GM23338 (cell line): ENCODE data around the gene DTWD1. TPM values are rescaled to one million over a fixed set of nuclear protein-coding genes. Genes with fewer than 3 reads are reported as not detected.

Experiments used
- ATAC-seq: fragments of 200-7000 bp; cut with Tn5 transposase; 3 replicates; pipeline ENCODE4 v1.9.1; 2020
- DNase-seq: peaks from one replicate; pipeline ENCODE4 v3.0.0-alpha.2; 2015; ENCODE audit warnings: low spot score
- H2AFZ ChIP-seq: fragments of 200-600 bp; sonication (generic); 2 replicates; pipeline ENCODE4 v1.8.0; 2016; ENCODE audit warnings: antibody characterized with exemption, mild to moderate bottlenecking, moderate library complexity
- H3F3A ChIP-seq: fragments of 200-600 bp; sonication (generic); replicated peaks from 2 replicates; pipeline ENCODE4 v1.8.0; 2017; ENCODE audit warnings: antibody characterized with exemption, mixed run types, low read depth
- H3K27ac ChIP-seq: fragments of 200-600 bp; sonication (generic); 2 replicates; pipeline ENCODE4 v1.6.1; 2016; ENCODE audit warnings: low read depth
- H3K27me3 ChIP-seq: fragments of 200-600 bp; sonication (generic); 2 replicates; pipeline ENCODE4 v1.8.0; 2016; ENCODE audit warnings: mild to moderate bottlenecking, mixed run types, moderate library complexity; ENCODE audit not compliant: insufficient read depth
- H3K36me3 ChIP-seq: fragments of 200-600 bp; sonication (generic); 2 replicates; pipeline ENCODE4 v1.8.0; 2016; ENCODE audit warnings: mild to moderate bottlenecking; ENCODE audit not compliant: insufficient read depth
- H3K4me1 ChIP-seq: fragments of 200-600 bp; sonication (generic); 2 replicates; pipeline ENCODE4 v1.8.0; 2016; ENCODE audit warnings: mild to moderate bottlenecking, moderate library complexity; ENCODE audit not compliant: insufficient read depth
- H3K4me2 ChIP-seq: fragments of 200-600 bp; sonication (generic); 2 replicates; pipeline ENCODE4 v1.7.1; 2017; ENCODE audit warnings: mixed run types
- H3K4me3 ChIP-seq: fragments of 200-600 bp; sonication (generic); 2 replicates; pipeline ENCODE4 v1.6.1; 2016; ENCODE audit warnings: mixed run types
- H3K79me2 ChIP-seq: fragments of 200-600 bp; sonication (generic); replicated peaks from 2 replicates; pipeline ENCODE4 v1.8.0; 2017; ENCODE audit warnings: mild to moderate bottlenecking; ENCODE audit not compliant: insufficient read depth
- H3K9me2 ChIP-seq: fragments of 200-600 bp; sonication (generic); 2 replicates; pipeline ENCODE4 v1.8.0; 2017; ENCODE audit not compliant: insufficient read depth
- H4K20me1 ChIP-seq: fragments of 200-600 bp; sonication (generic); replicated peaks from 2 replicates; pipeline ENCODE4 v1.8.0; 2017; ENCODE audit warnings: mild to moderate bottlenecking; ENCODE audit not compliant: insufficient read depth
- H3K27ac Mint-ChIP-seq: 2 replicates; pipeline ENCODE4 v1.8.0; 2020; ENCODE audit warnings: inconsistent platforms, mild to moderate bottlenecking, moderate library complexity, mixed read lengths
- H3K27me3 Mint-ChIP-seq: 3 replicates; pipeline ENCODE4 v1.8.0; 2022; ENCODE audit warnings: low read depth, mild to moderate bottlenecking, moderate library complexity, mixed read lengths, inconsistent platforms; ENCODE audit not compliant: insufficient read depth, poor library complexity
- H3K36me3 Mint-ChIP-seq: 3 replicates; pipeline ENCODE4 v1.8.0; 2021; ENCODE audit warnings: low read depth, mild to moderate bottlenecking, inconsistent platforms, moderate library complexity, mixed read lengths
- H3K4me1 Mint-ChIP-seq: 3 replicates; pipeline ENCODE4 v1.8.0; 2020; ENCODE audit warnings: mild to moderate bottlenecking, inconsistent platforms, mixed read lengths
- H3K4me3 Mint-ChIP-seq: 3 replicates; pipeline ENCODE4 v1.8.0; 2021; ENCODE audit warnings: moderate library complexity, mild to moderate bottlenecking, inconsistent platforms, mixed read lengths
- H3K9me3 Mint-ChIP-seq: 3 replicates; pipeline ENCODE4 v1.8.0; 2020; ENCODE audit warnings: moderate library complexity, mild to moderate bottlenecking, inconsistent platforms, mixed read lengths
- JUNB ChIP-seq: IDR thresholded peaks from one replicate; pipeline ENCODE4 v1.6.1; 2016; ENCODE audit warnings: antibody characterized with exemption; ENCODE audit not compliant: unreplicated experiment
- ZNF114 ChIP-seq: fragments of 250-450 bp; sonication (Bioruptor Pico); IDR thresholded peaks from 2 replicates; pipeline ENCODE4 v1.5.0; 2020; ENCODE audit warnings: mild to moderate bottlenecking, moderate library complexity
- ZNF331 ChIP-seq: fragments of 250-450 bp; sonication (Bioruptor Pico); IDR thresholded peaks from 2 replicates; pipeline ENCODE4 v1.5.0; 2020; ENCODE audit warnings: low read depth, mild to moderate bottlenecking, moderate library complexity
- polyA plus RNA-seq: library from polyadenylated mRNA; unstranded; fragments of >200 nt; fragmentation: Nextera tagmentation; extraction: Ambion mirVana; gene quantifications from 2 replicates; pipeline ENCODE4 v1.2.1, GENCODE V29; 2016
- total RNA-seq: library from RNA; depleted of rRNA; stranded (reverse); fragments of >200 nt; shearing (Covaris generic); gene quantifications from 2 replicates; pipeline ENCODE4 v1.2.3, GENCODE V29; 2014
- TF ChIP-seq, protein P1 (sequence below), 2 experiments: fragments of 200-600 bp in 1 of 2; sonication (generic) in 1 of 2; conservative IDR thresholded peaks; 2 replicates each; pipeline versions ENCODE4 v1.5.1 to v1.6.1; 2016 to 2017; ENCODE audit warnings: antibody characterized with exemption in 2 of 2, low read depth in 2 of 2, mild to moderate bottlenecking in 2 of 2, moderate library complexity in 1 of 2
- TF ChIP-seq, protein P2 (sequence below): IDR thresholded peaks from 2 replicates; pipeline ENCODE4 v1.6.1; 2016; ENCODE audit warnings: antibody characterized with exemption
- TF ChIP-seq, protein P3 (sequence below): fragments of 250-450 bp; sonication (Bioruptor Pico); IDR thresholded peaks from 2 replicates; pipeline ENCODE4 v1.5.0; 2020; ENCODE audit warnings: mild to moderate bottlenecking, moderate library complexity
- TF ChIP-seq, protein P4 (sequence below): IDR thresholded peaks from one replicate; pipeline ENCODE4 v1.6.1; 2018; ENCODE audit warnings: antibody characterized with exemption; ENCODE audit not compliant: unreplicated experiment

Gene DTWD1
- total and polyA plus RNA-seq, 2 experiments from 2014 or later = 28.4 to 45.2 TPM

DNA sequence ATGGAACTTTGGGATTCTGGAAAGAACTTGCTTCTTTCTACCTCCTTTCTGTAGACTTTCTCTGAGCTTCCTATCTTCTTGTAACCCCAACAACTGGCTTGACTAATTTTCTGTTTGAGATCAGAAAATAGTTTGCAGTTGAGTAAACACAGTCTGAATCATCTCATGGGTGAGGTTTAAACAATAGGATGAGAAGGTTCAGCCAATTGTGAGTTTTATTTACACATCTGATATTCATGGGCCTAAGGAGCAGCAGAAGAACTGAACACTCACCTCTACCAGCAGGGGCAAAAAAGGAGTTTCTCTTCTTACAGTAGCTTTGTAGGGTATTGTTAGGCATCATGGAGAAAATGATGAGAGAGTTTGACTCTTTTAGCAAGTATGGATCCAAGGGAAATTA, 54.2 kb downstream of the DTWD1 start:
- 0 out of 2 replicates have a peak, but pooled peaks cover 3% of the 10 kb centered on the region for H3K9me2 ChIP-seq
- Mint-ChIP-seq H3K4me1 (peaks cover 12% of the 10 kb centered on the region), H3K36me3 (no peaks in the 10 kb centered on the region), H3K9me3 (no peaks in the 10 kb centered on the region), H3K27me3 (no peaks in the 10 kb centered on the region), H3K27ac (no peak overlapping the region), H3K4me3 (no peak overlapping the region)
- H3K4me1 ChIP-seq = peaks cover 8% of the 10 kb centered on the region; the same call in 1 of the 2 replicates
- H3K79me2 ChIP-seq = no peaks in the 10 kb centered on the region
- H3F3A ChIP-seq = no peaks in the 10 kb centered on the region
- no peaks in the 10 kb centered on the region for H3K36me3 ChIP-seq
- no peak overlapping the region for H2AFZ ChIP-seq
- H3K4me3 ChIP-seq = no peak overlapping the region
- peak; percentile 23 for DNase-seq
- no peak for TF ChIP-seq ZNF114 (CRISPR knock-in tag)
- TF ChIP-seq, protein P1, sequence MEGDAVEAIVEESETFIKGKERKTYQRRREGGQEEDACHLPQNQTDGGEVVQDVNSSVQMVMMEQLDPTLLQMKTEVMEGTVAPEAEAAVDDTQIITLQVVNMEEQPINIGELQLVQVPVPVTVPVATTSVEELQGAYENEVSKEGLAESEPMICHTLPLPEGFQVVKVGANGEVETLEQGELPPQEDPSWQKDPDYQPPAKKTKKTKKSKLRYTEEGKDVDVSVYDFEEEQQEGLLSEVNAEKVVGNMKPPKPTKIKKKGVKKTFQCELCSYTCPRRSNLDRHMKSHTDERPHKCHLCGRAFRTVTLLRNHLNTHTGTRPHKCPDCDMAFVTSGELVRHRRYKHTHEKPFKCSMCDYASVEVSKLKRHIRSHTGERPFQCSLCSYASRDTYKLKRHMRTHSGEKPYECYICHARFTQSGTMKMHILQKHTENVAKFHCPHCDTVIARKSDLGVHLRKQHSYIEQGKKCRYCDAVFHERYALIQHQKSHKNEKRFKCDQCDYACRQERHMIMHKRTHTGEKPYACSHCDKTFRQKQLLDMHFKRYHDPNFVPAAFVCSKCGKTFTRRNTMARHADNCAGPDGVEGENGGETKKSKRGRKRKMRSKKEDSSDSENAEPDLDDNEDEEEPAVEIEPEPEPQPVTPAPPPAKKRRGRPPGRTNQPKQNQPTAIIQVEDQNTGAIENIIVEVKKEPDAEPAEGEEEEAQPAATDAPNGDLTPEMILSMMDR (conservative IDR thresholded peaks at IDR 0.05; ENCODE audit: low read depth in 2 of 2) = peak in 1 of 2 experiments; percentile 29; a peak in 2 of 4 replicates
- peak; percentile 42; the same call in 2 of the 3 replicates for ATAC-seq
- no peaks in the 10 kb centered on the region for H4K20me1 ChIP-seq
- no peak overlapping the region for H3K4me2 ChIP-seq
- no peak overlapping the region for H3K27ac ChIP-seq
- no peaks in the 10 kb centered on the region for H3K27me3 ChIP-seq

DNA sequence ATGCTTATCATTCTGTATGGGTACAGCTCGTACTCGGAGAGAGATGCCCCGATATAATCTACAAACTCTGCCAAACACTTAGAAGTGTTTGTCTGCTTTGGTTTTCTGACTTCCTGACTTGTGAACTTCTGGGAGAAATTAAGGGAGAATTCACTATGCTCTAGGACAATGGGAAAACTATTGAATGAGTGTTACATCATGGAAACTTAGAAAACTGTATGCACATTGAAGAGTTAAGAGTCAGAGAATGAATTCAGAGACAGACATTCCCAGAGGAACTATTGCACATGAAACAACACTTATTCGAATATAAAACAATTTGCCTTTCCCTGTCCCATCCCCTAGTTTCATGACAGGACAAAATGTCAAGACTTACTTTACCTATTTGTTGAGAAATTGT, 57.8 kb downstream of the DTWD1 start:
- Histone ChIP-seq H3K4me1 (peaks cover 8% of the 10 kb centered on the region; the same call in 1 of the 2 replicates), H3K27ac (no peak overlapping the region), H3K4me2 (no peak overlapping the region), H3F3A (no peaks in the 10 kb centered on the region), H3K27me3 (no peaks in the 10 kb centered on the region), H3K36me3 (no peaks in the 10 kb centered on the region), H3K9me2 (0 out of 2 replicates have a peak, but pooled peaks cover 3% of the 10 kb centered on the region), H2AFZ (no peak overlapping the region), H4K20me1 (no peaks in the 10 kb centered on the region; the same call in 1 of the 2 replicates), H3K4me3 (no peak overlapping the region), H3K79me2 (no peaks in the 10 kb centered on the region)
- peaks cover 7% of the 10 kb centered on the region for H3K4me1 Mint-ChIP-seq
- no peak overlapping the region for H3K4me3 Mint-ChIP-seq
- no peaks in the 10 kb centered on the region for H3K36me3 Mint-ChIP-seq
- no peak overlapping the region for H3K27ac Mint-ChIP-seq
- H3K27me3 Mint-ChIP-seq = no peaks in the 10 kb centered on the region
- H3K9me3 Mint-ChIP-seq = no peaks in the 10 kb centered on the region
- DNase-seq = no peak
- ATAC-seq = no peak
- TF ChIP-seq, protein P2, sequence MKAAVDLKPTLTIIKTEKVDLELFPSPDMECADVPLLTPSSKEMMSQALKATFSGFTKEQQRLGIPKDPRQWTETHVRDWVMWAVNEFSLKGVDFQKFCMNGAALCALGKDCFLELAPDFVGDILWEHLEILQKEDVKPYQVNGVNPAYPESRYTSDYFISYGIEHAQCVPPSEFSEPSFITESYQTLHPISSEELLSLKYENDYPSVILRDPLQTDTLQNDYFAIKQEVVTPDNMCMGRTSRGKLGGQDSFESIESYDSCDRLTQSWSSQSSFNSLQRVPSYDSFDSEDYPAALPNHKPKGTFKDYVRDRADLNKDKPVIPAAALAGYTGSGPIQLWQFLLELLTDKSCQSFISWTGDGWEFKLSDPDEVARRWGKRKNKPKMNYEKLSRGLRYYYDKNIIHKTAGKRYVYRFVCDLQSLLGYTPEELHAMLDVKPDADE = no peak
- TF ChIP-seq ZNF114 (CRISPR knock-in tag) (no peak), JUNB (no peak), ZNF331 (CRISPR knock-in tag) (no peak)
- TF ChIP-seq, protein P3, sequence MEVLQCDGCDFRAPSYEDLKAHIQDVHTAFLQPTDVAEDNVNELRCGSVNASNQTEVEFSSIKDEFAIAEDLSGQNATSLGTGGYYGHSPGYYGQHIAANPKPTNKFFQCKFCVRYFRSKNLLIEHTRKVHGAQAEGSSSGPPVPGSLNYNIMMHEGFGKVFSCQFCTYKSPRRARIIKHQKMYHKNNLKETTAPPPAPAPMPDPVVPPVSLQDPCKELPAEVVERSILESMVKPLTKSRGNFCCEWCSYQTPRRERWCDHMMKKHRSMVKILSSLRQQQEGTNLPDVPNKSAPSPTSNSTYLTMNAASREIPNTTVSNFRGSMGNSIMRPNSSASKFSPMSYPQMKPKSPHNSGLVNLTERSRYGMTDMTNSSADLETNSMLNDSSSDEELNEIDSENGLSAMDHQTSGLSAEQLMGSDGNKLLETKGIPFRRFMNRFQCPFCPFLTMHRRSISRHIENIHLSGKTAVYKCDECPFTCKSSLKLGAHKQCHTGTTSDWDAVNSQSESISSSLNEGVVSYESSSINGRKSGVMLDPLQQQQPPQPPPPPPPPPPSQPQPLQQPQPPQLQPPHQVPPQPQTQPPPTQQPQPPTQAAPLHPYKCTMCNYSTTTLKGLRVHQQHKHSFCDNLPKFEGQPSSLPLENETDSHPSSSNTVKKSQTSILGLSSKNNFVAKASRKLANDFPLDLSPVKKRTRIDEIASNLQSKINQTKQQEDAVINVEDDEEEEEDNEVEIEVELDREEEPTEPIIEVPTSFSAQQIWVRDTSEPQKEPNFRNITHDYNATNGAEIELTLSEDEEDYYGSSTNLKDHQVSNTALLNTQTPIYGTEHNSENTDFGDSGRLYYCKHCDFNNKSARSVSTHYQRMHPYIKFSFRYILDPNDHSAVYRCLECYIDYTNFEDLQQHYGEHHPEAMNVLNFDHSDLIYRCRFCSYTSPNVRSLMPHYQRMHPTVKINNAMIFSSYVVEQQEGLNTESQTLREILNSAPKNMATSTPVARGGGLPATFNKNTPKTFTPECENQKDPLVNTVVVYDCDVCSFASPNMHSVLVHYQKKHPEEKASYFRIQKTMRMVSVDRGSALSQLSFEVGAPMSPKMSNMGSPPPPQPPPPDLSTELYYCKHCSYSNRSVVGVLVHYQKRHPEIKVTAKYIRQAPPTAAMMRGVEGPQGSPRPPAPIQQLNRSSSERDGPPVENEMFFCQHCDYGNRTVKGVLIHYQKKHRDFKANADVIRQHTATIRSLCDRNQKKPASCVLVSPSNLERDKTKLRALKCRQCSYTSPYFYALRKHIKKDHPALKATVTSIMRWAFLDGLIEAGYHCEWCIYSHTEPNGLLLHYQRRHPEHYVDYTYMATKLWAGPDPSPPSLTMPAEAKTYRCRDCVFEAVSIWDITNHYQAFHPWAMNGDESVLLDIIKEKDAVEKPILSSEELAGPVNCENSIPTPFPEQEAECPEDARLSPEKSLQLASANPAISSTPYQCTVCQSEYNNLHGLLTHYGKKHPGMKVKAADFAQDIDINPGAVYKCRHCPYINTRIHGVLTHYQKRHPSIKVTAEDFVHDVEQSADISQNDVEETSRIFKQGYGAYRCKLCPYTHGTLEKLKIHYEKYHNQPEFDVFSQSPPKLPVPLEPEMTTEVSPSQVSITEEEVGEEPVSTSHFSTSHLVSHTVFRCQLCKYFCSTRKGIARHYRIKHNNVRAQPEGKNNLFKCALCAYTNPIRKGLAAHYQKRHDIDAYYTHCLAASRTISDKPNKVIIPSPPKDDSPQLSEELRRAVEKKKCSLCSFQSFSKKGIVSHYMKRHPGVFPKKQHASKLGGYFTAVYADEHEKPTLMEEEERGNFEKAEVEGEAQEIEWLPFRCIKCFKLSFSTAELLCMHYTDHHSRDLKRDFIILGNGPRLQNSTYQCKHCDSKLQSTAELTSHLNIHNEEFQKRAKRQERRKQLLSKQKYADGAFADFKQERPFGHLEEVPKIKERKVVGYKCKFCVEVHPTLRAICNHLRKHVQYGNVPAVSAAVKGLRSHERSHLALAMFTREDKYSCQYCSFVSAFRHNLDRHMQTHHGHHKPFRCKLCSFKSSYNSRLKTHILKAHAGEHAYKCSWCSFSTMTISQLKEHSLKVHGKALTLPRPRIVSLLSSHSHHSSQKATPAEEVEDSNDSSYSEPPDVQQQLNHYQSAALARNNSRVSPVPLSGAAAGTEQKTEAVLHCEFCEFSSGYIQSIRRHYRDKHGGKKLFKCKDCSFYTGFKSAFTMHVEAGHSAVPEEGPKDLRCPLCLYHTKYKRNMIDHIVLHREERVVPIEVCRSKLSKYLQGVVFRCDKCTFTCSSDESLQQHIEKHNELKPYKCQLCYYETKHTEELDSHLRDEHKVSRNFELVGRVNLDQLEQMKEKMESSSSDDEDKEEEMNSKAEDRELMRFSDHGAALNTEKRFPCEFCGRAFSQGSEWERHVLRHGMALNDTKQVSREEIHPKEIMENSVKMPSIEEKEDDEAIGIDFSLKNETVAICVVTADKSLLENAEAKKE (CRISPR knock-in tag) = no peak
- TF ChIP-seq, protein P4, sequence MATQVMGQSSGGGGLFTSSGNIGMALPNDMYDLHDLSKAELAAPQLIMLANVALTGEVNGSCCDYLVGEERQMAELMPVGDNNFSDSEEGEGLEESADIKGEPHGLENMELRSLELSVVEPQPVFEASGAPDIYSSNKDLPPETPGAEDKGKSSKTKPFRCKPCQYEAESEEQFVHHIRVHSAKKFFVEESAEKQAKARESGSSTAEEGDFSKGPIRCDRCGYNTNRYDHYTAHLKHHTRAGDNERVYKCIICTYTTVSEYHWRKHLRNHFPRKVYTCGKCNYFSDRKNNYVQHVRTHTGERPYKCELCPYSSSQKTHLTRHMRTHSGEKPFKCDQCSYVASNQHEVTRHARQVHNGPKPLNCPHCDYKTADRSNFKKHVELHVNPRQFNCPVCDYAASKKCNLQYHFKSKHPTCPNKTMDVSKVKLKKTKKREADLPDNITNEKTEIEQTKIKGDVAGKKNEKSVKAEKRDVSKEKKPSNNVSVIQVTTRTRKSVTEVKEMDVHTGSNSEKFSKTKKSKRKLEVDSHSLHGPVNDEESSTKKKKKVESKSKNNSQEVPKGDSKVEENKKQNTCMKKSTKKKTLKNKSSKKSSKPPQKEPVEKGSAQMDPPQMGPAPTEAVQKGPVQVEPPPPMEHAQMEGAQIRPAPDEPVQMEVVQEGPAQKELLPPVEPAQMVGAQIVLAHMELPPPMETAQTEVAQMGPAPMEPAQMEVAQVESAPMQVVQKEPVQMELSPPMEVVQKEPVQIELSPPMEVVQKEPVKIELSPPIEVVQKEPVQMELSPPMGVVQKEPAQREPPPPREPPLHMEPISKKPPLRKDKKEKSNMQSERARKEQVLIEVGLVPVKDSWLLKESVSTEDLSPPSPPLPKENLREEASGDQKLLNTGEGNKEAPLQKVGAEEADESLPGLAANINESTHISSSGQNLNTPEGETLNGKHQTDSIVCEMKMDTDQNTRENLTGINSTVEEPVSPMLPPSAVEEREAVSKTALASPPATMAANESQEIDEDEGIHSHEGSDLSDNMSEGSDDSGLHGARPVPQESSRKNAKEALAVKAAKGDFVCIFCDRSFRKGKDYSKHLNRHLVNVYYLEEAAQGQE = no peak
